HG02798 (cell line): ENCODE data around the gene CNIH1.
"Not testable (repeated sequence)": the region's sequence is repeated elsewhere in the genome, so short reads cannot be mapped to it uniquely, and the experiment has no call there.

ENCODE experiments used
- ATAC-seq: cut with Tn5 transposase; IDR thresholded peaks from one replicate; pipeline ENCODE4 v1.9.1; 2021; ENCODE audit warnings: mild to moderate bottlenecking; ENCODE audit not compliant: unreplicated experiment, poor library complexity

Gene CNIH1

DNA sequence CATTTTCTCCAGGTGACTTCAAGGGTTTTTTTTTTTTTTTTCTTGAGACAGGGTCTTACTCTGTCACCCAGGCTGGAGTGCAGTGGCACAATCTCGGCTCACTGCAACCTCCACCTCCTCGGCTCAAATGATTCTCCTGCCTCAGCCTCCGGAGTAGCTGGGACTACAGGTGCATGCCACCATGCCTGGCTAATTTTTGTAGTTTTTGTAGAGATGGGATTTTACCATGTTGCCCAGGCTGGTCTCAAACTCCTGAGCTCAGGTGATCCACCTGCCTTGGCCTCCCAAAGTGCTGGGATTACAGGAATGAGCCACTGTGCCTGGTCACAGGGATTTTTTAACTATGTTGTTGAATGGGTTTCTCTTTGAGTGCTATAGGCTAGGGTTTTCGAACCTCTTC lies 3.2 kb downstream of the CNIH1 start:
- not testable (repeated sequence) for ATAC-seq

DNA sequence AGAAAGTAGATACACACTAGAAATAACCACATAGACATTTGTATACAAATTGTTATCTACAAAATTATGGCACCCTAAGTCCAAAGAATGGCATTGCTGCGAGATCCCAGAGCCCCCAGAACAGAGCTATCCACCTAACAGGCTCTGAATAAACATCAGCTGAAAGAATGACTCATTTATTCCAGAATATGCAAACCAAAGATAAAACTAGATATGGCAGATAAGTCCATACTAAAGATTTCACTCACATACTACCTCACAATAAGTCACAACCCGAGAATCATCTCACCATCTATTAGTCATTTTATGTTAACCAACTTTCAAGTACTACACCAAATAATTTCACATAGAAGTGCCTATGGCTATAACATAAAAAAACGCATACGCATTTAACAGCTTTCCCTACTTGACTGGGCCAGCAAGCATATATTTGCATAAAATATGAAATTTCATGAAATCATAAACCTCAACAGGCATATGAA lies 5.6 kb downstream of the CNIH1 start:
- ATAC-seq, result peak; percentile 60

DNA sequence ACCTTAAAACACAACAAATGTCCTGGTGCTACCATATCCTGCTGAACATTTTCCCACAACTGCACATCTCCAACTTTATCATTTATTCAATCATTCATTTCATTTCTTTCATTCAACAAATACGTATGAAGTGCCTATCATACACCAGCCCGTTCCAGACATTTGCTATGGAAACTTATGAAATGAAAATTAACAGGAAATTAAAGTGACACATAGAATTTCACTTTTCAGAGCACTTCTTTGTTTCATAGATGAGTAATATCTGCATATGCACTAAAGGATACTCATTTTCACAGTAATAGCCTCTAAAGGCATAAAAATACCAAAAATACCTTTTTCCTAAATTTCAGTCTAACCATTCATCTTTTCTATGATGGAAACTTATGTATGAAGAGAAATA lies 12.6 kb downstream of the CNIH1 start:
- ATAC-seq, result no peak

DNA sequence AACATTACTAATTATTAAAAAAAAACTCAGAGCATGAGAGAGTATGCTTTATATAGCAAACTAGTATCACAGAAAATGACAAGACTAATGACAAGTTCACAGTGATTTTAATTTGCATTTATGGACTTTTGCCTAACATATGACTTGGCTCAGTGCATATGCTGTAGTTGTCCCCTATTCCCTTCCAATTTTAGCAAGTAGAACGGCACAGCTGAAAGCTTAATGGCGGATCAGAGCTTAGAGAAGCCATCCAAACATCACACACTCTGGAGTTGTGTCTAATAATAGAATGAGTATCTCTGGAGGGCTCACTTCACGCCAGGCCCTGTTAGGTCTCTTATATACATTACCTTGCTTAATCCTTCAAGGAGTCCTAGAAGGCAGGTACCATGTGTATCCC lies 13.3 kb downstream of the CNIH1 start:
- ATAC-seq, result no peak

DNA sequence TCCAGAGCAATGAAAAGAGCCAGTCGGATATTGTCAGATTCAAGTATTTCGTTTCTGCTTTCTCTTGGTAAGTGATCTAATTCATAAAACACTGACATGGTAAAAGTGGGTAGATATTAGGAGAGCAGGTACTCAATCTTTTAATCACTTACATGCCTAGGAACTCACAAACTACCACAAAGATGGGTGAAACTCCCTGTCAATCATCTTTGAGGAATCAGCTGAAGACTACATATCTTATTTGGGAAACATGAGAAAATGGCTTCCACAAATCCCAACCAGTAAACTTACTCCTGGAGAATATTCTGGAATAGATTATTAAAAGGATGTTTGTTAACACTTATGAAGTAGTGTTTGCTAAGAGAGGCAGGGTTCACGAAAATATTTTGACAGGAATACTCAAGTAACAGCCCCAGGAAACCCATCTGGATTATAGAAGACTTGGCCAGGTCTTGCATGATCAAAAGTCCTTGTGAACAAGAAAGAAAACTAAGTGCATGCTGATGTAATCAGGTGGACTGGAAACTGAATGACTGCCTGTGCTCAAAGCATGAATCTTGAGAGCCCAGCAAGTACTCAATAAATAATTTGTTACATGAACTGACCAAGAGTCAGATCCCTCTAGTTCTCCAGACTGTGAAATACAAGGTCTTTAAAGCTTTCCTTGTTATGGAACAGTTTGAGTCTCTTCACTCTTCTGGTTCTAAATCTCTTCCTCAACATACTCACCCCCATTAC lies 15.5 kb downstream of the CNIH1 start:
- no peak for ATAC-seq

DNA sequence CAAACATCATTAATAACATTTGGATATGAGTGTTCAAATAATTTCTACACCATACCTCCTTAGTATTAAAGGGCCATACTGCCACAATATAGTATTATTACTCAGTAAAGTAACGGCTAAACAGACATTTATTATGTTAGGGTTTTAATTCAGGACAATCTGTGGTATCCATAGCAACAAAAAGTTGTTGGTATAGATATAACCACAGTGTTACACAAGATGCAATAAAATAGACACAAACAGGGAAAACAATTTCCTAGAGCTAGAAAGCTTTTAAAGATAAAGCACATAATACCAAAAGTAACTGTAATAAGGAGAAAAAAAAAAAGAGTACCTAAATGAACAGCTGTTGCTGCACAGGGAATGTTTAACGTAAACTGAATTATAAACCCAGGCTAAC lies 16.1 kb downstream of the CNIH1 start:
- no peak for ATAC-seq

DNA sequence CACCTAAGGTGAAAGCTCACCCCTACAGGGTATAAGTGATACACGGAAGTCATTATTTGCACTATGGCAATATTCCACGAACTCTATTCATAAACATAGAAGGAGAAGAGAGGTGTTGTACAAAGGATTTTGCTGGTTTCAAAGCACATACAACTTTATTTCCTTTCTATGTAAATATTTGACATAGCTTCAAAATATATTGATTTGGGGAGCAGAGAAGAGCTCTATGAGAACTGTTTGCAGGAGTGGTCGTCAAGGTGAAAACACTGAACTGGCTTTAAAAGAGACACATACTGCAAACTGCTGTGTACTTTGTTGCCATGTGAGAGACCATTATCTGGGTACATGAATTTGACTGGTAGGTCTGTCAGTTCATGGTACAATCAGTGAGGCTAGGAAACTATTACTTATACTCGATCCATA lies 16.7 kb downstream of the CNIH1 start:
- ATAC-seq, result no peak

DNA sequence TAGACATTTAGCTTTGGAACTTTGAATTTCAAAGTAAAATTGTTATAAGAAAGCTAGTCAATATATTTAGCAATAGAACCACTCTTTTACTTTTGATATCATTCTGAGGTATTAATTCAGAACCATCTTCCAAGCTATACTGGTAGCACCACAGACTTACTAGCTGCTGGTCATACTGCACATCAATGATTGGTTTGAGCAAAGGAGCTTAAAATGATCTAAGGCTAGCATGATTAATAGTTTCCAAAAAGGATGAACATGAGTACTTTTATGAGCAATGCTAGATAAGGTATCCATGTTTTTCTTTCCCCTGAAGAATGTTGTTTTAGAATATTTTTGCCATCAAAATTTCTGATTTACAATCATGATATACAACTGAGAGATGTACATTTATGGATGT lies 17.2 kb downstream of the CNIH1 start:
- no peak for ATAC-seq

DNA sequence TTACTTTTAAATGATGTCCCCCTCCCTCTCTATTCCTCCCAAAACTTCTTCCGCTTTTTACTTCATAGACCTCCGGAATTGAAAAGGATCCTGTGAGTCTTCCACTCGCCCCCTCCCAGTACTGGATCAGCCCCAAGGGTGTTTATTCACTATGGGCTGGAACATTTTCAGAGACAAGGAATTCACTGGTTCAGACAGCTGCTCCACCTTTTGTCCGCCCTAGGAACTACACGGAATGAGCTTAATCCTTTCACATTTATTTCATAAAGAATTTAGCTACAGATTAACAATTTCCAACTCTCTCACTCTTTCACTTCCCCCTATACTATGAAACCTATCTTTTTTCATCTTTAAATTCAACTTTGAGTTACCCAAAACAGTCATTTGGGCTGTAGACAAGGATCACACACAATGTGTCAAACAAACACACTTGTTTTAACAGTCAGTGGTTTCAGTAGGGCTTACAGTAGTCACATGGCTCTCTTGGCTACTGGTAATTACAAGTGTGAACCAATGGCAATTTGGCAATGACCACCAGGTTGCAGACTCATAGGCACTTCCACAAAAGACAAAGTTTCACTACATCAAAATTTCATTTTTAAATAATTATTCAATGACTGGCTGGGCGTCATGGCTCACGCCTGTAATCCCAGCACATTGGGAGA lies 20.6 kb downstream of the CNIH1 start:
- no peak for ATAC-seq

DNA sequence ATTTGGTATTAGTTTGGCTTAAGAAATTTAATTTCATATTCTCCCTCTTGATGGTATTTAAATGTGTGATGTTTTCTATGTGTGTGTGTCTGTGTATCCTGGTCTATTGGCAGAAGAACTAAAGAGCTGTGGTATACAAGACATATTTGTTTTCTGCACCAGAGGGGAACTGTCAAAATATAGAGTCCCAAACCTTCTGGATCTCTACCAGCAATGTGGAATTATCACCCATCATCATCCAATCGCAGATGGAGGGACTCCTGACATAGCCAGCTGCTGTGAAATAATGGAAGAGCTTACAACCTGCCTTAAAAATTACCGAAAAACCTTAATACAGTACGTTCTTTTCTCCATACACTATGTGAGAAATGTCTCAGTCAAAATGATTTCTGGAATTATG lies 29.8 kb downstream of the CNIH1 start:
- no peak for ATAC-seq

DNA sequence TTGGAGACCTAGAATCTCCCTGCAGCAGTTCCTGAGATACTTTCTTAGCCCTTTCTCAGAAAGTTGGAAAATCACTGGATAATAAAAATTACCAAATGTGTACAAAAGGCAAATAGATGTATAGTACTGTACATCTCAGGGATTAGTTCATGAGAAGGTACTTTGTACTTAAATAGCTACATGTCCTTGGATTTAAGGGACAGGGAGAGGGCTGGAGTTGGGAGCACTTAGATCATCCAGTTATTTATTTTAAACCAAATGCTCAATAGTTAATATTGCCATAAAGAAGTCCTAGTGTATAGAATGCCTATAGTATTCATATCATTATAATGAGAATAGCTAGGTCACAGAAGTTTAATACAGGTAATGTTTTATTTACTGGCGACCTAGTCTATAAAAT lies 31.0 kb downstream of the CNIH1 start:
- no peak for ATAC-seq

DNA sequence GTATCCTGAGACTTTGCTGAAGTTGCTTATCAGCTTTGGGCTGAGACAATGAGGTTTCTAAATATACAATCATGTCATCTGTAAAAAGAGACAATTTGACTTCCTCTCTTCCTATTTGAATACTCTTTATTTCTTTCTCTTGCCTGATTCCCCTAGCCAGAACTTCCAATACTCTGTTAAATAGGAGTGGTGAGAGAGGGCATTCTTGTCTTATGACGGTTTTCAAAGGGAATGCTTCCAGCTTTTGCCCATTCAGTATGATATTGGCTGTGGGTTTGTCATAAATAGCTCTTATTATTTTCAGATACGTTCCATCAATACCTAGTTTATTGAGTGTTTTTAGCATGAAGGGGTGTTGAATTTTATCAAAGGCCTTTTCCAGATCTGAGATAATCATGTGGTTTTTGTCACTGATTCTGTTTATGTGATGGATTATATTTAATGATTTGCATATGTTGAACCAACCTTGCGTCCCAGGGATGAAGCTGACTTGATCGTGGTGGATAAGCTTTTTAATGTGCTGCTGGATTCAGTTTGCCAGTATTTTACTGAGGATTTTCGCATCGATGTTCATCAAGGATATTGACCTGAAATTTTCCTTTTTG lies 37.7 kb downstream of the CNIH1 start:
- not testable (repeated sequence) for ATAC-seq

DNA sequence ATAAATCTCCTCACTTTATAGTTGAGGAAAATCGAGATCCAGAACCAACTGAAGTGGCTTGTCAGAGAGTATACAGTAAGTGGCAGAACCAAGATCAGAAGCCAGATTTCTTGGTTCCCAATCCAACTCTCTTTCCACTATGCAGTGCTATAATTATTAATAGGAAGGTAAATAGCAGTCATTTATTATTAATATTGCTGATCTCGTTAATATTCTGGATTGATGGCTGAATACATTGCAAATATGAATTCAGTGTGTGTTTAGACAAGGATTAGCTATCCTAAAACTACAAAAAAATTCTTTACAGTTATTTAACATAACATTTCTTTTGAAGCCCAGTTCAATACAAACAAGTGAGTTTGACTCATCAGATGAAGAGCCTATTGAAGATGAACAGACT lies 41.6 kb downstream of the CNIH1 start:
- no peak for ATAC-seq

DNA sequence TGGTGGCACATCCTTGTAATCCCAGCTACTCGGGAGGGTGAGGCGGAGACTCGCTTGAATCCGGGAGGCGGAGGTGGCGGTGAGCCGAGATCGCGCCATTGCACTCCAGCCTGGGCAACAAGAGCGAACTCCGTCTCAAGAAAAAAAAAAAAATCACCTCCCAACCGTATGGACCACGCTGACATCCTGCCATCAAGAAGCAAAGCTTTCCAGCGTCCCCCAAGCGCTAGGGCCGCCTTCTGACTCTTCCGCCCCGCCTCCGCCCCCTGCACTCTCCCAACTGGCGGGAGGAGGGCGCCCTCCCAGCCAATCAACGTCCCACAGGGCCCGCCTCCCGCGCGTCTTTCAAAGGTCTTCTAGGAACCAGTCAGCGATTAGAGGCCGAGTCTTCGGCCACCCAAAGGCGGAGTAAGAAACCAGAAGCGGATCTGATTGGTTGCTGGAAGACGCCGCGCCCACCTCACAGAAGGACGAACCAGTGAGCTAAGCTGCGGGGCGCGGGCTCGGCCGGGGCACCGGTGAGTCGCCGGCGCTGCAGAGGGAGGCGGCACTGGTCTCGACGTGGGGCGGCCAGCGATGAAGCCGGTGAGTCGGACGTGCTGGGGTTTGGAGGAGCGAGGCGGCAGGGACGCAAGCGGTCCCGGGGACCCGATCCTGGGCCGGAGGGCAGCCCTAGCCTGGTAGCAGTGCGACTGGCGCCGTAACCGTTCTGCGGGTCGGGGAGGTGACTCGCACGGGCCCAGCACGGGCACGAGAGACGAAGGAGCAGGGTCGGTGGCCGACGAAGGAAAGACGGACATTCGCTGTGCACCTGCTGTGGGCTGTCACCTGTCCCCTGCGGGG lies 44.5 kb downstream of the CNIH1 start, which contains the start of gene CDKN3:
CDKN3 (plus strand) TSS at position 515 of the 843 bp plus-strand sequence; CDS start at position 577, 62 bp downstream.
- ATAC-seq, result peak; percentile 98

DNA sequence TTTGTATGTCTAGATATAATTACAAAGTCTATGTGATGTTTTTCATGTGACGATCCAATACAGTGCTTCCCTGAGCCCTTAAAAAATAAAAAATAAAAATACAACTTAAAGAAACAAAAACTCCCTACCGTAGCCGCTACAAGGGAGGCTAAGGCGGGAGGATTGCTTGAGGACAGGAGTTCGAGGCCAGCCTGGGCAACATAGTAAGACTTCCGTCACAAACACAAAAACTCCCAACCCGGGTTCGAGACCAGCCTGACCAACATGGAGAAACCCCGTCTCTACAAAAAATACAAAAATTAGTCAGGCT lies 45.0 kb downstream of the CNIH1 start:
- no peak for ATAC-seq

DNA sequence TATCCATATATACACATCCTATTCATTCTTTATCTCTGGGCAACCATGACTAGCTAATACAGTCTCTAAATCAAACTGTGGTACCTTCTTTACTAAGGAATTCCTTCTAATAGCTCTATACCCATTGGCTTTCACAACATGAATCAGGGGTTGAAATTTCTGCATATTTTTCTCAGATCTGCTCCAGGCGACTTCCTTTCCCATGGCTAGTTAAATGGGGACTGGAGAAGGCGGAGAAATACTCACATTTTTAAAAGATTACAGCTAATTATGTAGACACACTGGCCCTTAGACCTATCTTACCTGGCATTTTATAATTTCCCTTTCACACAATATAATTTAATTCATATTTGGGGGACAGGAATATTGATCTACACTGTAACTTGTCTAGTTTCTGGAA lies 45.5 kb downstream of the CNIH1 start:
- ATAC-seq, result no peak

DNA sequence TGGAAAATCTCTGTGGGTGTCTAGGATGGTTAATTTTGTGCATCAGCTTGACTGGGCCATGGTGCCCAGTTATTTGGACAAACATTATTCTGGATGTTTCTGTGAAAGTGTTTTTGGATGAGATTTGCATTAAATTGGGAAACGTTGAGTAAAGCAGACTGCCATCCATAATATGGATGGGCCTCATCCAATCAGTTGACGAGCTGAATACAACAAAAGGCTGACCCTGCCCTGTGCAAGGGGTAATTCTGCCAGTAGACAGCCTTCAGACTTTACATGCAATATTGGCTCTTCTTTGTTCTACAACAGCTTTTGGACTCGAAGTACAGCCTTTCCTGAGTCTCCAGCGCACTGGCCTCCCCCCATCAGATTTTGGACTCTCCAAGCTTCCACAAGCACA lies 45.9 kb downstream of the CNIH1 start:
- ATAC-seq, result no peak

DNA sequence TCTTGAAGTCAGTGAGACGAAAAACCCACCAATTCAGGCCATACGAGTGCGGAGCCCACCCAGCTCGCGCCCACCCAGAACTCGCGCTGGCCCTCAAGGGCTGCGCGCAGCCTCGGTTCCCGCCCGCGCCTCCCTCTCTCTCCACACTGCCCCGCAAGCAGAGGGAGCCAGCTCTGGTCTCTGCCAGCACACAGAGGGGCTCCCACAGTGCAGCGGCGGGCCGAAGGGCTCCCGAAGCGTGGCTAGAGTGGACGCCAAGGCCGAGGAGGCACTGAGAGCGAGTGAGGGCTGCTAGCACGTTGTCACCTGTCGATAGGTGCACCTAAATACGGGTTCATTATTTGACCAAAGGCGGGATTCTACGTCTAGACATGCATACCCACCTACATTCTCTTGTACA lies 46.6 kb downstream of the CNIH1 start:
- ATAC-seq, result no peak

DNA sequence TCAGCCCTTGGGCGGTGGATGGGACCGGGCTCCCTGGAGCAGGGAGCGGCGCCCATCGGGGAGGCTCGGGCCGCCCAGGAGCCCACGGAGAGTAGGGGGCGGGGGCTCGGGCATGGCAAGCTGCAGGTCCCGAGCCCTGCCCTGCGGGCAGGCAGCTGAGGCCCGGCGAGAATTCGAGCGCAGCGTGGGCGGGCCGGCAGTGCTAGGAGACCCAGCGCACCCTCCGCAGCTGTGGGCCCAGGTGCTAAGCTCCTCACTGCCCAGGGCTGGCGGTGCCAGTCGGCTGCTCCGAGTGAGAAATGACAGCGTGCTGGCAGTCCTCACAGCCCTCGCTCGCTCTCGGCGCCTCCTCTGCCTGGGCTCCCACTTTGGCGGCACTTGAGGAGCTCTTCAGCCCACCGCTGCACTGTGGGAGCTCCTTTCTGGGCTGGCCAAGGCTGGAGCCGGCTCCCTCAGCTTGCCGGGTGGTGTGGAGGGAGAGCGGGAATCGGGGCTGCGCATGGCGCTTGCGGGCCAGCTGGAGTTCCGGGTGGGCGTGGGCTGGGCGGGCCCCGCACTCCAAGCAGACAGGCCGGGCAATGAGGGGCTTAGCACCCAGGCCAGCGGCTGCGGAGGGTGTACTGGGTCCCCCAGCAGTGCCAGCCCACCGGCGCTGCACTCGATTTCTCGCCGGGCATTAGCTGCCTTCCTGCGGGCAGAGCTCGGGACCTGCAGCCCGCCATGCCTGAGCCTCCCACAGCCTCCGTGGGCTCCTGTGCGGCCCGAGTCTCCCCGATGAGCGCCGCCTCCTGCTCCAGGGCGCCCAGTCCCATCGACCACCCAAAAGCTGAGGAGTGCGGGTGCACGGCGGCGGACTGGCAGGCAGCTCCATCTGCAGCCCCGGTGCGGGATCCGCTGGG lies 47.9 kb downstream of the CNIH1 start:
- not testable (repeated sequence) for ATAC-seq
